Neural cell (in vitro differentiated cells): Measurements from ENCODE around the gene HOXC13.

Source experiments
- EP300 ChIP-seq: fragments of 450-650 bp; conservative IDR thresholded peaks from 2 replicates; pipeline ENCODE4 v1.6.1; 2014; ENCODE audit warnings: antibody characterized with exemption, mild to moderate bottlenecking, moderate library complexity; ENCODE audit not compliant: poor library complexity, severe bottlenecking
- EZH2 ChIP-seq: fragments of 200-600, 300-800 bp; shearing (Covaris generic), sonication (generic); IDR thresholded peaks from 2 replicates; pipeline ENCODE4 v1.6.1; 2014; ENCODE audit warnings: antibody characterized with exemption, low read length, borderline replicate concordance, mild to moderate bottlenecking; ENCODE audit not compliant: insufficient read depth, poor library complexity, severe bottlenecking
- MXI1 ChIP-seq: fragments of 450-650 bp; conservative IDR thresholded peaks from 2 replicates; pipeline ENCODE4 v1.6.1; 2014; ENCODE audit warnings: antibody characterized with exemption, mild to moderate bottlenecking; ENCODE audit not compliant: poor library complexity, severe bottlenecking
- POLR2AphosphoS5 ChIP-seq: IDR thresholded peaks from 2 replicates; pipeline ENCODE4 v1.6.1; 2012
- RAD21 ChIP-seq: fragments of 450-650 bp; conservative IDR thresholded peaks from 2 replicates; pipeline ENCODE4 v1.6.1; 2014; ENCODE audit warnings: antibody characterized with exemption, mild to moderate bottlenecking, moderate library complexity
- SMC3 ChIP-seq: fragments of 450-650 bp; conservative IDR thresholded peaks from 2 replicates; pipeline ENCODE4 v1.6.1; 2014; ENCODE audit warnings: antibody characterized with exemption, mild to moderate bottlenecking, moderate library complexity; ENCODE audit not compliant: poor library complexity
- TAF1 ChIP-seq: IDR thresholded peaks from 2 replicates; pipeline ENCODE4 v1.6.1; 2012; ENCODE audit warnings: low read depth
- TF ChIP-seq, protein P1 (sequence below): fragments of 450-650 bp; IDR thresholded peaks from 2 replicates; pipeline ENCODE4 v1.5.1; 2014; ENCODE audit warnings: antibody characterized with exemption, mild to moderate bottlenecking, moderate library complexity; ENCODE audit not compliant: poor library complexity, severe bottlenecking
- TF ChIP-seq, protein P2 (sequence below): IDR thresholded peaks from 2 replicates; pipeline ENCODE4 v1.6.1; 2012; ENCODE audit warnings: borderline replicate concordance

DNA sequence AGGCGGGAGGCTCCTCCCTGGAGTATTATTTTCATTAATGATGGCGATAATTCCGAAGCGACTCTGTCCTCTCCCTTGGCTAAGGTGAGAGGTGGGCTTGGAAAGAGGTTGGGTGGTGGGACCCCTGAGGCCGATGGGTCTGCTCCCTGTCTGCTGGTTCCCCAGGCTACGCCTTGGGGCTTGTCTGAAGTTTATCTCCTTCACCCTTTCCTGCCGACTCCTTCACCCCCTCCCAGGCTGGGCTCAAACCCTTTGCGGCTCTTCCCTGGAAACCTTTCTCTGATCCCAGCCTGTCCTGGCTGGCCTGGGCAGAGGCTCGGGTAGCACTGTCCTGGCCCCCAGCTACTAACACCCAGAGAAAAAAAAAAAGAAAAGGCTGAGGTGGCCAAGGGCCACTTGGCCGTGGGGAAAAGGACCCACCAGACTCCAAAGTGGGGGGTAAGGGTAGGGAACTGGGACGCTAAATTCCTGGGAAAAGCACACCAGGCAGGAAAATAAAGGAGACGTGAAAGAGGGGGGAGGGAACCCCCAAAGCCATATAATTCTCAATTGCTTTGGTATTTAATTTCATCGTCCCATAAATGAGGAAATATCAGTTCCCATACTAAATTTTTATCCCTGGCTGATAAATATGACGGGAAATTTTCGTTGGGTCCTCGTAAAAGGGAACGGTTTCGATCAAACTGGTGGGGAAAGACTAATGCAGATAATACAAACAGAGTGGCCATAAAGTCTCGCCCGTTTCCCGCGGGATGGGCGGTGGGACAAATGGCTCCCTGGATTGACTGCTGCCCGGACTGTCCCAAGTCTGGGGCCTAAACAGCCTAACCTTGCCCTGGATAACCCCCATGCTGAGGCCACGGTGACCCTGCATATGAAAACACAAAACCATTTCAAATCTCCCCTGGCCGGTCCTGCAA, 44.3 kb downstream of the HOXC13 start:
- TF ChIP-seq, protein P1, sequence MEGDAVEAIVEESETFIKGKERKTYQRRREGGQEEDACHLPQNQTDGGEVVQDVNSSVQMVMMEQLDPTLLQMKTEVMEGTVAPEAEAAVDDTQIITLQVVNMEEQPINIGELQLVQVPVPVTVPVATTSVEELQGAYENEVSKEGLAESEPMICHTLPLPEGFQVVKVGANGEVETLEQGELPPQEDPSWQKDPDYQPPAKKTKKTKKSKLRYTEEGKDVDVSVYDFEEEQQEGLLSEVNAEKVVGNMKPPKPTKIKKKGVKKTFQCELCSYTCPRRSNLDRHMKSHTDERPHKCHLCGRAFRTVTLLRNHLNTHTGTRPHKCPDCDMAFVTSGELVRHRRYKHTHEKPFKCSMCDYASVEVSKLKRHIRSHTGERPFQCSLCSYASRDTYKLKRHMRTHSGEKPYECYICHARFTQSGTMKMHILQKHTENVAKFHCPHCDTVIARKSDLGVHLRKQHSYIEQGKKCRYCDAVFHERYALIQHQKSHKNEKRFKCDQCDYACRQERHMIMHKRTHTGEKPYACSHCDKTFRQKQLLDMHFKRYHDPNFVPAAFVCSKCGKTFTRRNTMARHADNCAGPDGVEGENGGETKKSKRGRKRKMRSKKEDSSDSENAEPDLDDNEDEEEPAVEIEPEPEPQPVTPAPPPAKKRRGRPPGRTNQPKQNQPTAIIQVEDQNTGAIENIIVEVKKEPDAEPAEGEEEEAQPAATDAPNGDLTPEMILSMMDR = no peak
- TF ChIP-seq TAF1 (no peak), SMC3 (no peak), MXI1 (no peak), EZH2 (no peak), EP300 (no peak), POLR2AphosphoS5 (no peak), RAD21 (no peak)
- TF ChIP-seq, protein P2, sequence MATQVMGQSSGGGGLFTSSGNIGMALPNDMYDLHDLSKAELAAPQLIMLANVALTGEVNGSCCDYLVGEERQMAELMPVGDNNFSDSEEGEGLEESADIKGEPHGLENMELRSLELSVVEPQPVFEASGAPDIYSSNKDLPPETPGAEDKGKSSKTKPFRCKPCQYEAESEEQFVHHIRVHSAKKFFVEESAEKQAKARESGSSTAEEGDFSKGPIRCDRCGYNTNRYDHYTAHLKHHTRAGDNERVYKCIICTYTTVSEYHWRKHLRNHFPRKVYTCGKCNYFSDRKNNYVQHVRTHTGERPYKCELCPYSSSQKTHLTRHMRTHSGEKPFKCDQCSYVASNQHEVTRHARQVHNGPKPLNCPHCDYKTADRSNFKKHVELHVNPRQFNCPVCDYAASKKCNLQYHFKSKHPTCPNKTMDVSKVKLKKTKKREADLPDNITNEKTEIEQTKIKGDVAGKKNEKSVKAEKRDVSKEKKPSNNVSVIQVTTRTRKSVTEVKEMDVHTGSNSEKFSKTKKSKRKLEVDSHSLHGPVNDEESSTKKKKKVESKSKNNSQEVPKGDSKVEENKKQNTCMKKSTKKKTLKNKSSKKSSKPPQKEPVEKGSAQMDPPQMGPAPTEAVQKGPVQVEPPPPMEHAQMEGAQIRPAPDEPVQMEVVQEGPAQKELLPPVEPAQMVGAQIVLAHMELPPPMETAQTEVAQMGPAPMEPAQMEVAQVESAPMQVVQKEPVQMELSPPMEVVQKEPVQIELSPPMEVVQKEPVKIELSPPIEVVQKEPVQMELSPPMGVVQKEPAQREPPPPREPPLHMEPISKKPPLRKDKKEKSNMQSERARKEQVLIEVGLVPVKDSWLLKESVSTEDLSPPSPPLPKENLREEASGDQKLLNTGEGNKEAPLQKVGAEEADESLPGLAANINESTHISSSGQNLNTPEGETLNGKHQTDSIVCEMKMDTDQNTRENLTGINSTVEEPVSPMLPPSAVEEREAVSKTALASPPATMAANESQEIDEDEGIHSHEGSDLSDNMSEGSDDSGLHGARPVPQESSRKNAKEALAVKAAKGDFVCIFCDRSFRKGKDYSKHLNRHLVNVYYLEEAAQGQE = no peak
